ENCODE data around the gene CCNL2. TPM values are rescaled to one million over a fixed set of nuclear protein-coding genes. Genes with fewer than 3 reads are reported as not detected.
A peak's percentile ranks its signal among the peaks of the same experiment; 100 is the strongest.

Gene CCNL2
- total and polyA plus RNA-seq, 2 of the 13 experiments (the other 11 are each of a cell fraction or from before 2014, with no cell fraction given) = 105 to 340 TPM

- no peak for TF ChIP-seq PRDM15 (CRISPR knock-in tag; IDR thresholded peaks at IDR 0.05)
- no peak for TF ChIP-seq HOXD1 (CRISPR knock-in tag; IDR thresholded peaks at IDR 0.05)
- no peak for TF ChIP-seq ZNF460 (CRISPR knock-in tag; IDR thresholded peaks at IDR 0.05; ENCODE audit: borderline replicate concordance)
- no peak for TF ChIP-seq ZNF614 (CRISPR knock-in tag; IDR thresholded peaks at IDR 0.05; ENCODE audit: borderline replicate concordance)
- no peak for TF ChIP-seq NONO (IDR thresholded peaks at IDR 0.05)
- no peak; the same call in 1 of the 2 replicates for TF ChIP-seq NONO (CRISPR knock-in tag; conservative IDR thresholded peaks at IDR 0.05)
- TF ChIP-seq ZNF275 (CRISPR knock-in tag; IDR thresholded peaks at IDR 0.05; ENCODE audit: borderline replicate concordance) = peak; percentile 67; the same call in 1 of the 2 replicates
- peak; percentile 69 for TF ChIP-seq RBM22 (optimal IDR thresholded peaks at IDR 0.05; ENCODE audit: low read length)
- TF ChIP-seq ZNF792 (CRISPR knock-in tag; IDR thresholded peaks at IDR 0.05) = no peak
- TF ChIP-seq ZNF547 (CRISPR knock-in tag; IDR thresholded peaks at IDR 0.05) = no peak; the same call in 1 of the 2 replicates
- TF ChIP-seq U2AF1 (optimal IDR thresholded peaks at IDR 0.05; ENCODE audit: low read depth, low read length) = peak; percentile 86
- no peak for TF ChIP-seq ZNF780A (CRISPR knock-in tag; IDR thresholded peaks at IDR 0.05)
- peak; percentile 74 for TF ChIP-seq NR2C2 (CRISPR knock-in tag; IDR thresholded peaks at IDR 0.05; ENCODE audit: borderline replicate concordance)
- no peak for TF ChIP-seq CENPX (CRISPR knock-in tag; IDR thresholded peaks at IDR 0.05)
- TF ChIP-seq ZNF564 (CRISPR knock-in tag; IDR thresholded peaks at IDR 0.05) = no peak
- TF ChIP-seq TARDBP (CRISPR knock-in tag; IDR thresholded peaks at IDR 0.05) = peak; percentile 58; the same call in 1 of the 2 replicates
- TF ChIP-seq STAT6 (CRISPR knock-in tag; IDR thresholded peaks at IDR 0.05; ENCODE audit: borderline replicate concordance) = no peak
- TF ChIP-seq ZNF572 (CRISPR knock-in tag; IDR thresholded peaks at IDR 0.05) = no peak
- TF ChIP-seq ZNF703 (CRISPR knock-in tag; IDR thresholded peaks at IDR 0.05; ENCODE audit: borderline replicate concordance) = no peak
- TF ChIP-seq GATA4 (IDR thresholded peaks at IDR 0.05; ENCODE audit: borderline replicate concordance, low read depth) = no peak
Measured at GRCh38 chr1:1441002-1441888, 42.1 kb upstream of the CCNL2 start (continued).
